ENCODE measurements around the gene GMCL2.
"Not testable (repeated sequence)": the region's sequence is repeated elsewhere in the genome, so short reads cannot be mapped to it uniquely, and the experiment has no call there.

Gene GMCL2

DNA sequence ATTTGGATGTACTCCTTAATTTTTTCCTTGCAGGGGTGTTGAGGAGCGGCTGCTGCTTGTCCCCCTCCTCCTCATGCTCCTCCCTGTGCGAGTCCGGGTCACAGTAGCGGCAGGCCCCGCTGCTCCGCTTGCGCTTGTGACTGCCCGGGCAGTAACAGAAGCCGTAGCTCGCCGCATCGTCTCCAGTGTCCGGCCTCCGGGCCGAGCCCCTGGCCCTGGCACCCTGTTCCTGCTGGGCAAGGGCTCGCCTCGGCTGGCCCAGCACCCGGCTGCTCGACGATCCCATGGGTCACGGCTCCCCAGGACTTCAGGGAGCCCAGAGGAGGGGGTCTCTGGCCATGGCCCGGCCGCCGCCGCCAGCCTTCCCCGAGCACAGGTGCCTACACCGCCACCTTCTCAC, at the start of gene GMCL2:
GMCL2 (minus strand) TSS at position 358 of the 400 bp plus-strand sequence; CDS start at position 286, 72 bp downstream.
- no peak for DNase-seq

DNA sequence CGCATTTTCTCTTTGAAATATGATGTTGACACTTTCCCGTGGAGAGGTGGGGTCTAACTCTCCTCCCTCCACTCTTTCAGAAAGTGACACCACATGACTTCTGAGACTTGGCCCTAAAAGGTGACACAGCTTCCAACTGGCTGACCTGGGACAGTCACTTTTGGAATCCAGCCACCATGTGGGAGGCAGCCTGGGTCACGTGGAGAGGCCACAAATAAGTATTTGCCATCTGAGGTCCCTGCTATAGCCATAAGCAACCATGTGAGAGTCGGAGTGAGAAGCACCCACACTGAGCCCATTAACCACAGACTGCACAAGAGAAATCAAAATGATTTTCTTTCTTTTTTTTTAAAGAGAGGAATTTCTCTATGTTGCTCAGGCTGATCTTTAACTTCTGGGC, 49.5 kb upstream of the GMCL2 start:
- DNase-seq: peak in 5 of 51 donors; percentile 6 to 33 (median 9)

GRCh38 chr5:178236126-178236525, 49.0 kb upstream of the GMCL2 start:
- no peak for DNase-seq

DNA sequence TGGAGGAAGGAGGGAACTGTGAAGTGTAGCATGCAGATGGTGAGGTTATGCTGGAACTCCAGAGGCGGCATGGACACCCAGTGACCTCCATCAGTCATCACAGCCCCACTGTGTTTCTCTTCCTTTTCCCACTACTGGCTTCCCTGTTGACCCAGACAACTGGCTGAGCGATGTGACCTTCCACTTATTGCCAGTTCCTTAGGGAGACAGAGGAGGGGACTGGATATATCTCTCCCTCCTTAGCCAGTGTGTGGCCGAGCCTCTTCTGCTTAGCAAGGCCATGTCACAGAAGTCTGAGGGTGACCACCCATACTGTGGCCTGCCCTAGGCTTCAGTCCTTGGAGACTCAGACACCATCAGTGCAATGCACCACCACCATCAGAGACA, 48.4 kb upstream of the GMCL2 start:
- DNase-seq: no peak

GRCh38 chr5:178234750-178235587, 47.8 kb upstream of the GMCL2 start:
- peak in 40 of 51 donors; percentile 14 to 79 (median 44) for DNase-seq

- no peak for DNase-seq
Measured at GRCh38 chr5:178234121-178234749, 47.1 kb upstream of the GMCL2 start.

GRCh38 chr5:178232920-178233429, 45.8 kb upstream of the GMCL2 start:
- peak in 2 of 51 donors; percentile 13 to 15 for DNase-seq

- DNase-seq: peak in 48 of 51 donors; percentile 35 to 86 (median 64)
Measured at GRCh38 chr5:178232124-178232919, 45.2 kb upstream of the GMCL2 start, which contains the start of gene PHYKPL. PHYKPL (minus strand) TSS chr5:178232802; CDS start chr5:178232550, 252 bp downstream.

- peak in 2 of 51 donors; percentile 46 to 51 for DNase-seq
Measured at GRCh38 chr5:178231539-178232123, 44.5 kb upstream of the GMCL2 start.

DNA sequence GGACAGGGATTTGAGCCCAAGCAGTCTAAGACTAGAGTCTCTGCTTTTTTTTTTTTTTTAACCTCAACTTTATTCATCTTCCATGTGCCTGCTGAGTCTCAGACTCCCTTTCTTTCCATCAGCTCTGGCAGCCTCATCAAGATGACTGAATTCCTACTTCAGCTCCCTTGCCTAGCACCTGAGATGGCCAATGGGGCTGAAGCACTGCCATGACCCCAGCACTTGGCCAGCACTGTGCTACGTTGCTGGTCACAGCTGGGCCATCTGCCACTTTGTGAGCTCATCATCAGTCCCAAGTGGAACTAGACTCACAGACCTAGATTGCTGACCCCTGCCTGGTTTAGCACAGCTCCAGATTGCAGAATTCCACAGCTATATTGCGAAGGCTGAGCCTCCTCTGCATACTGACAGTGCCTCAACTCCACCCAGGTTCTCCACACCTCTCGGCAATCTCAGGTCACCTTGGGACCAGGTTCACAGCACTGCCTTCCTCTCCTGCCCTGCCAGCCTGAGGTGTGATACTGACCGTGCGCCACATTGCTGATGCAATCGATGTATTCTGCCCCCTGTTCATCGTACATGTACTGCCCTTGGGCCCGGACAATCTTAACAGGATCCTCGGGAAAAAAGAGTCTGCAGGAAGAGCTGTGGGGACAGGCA, 43.8 kb upstream of the GMCL2 start:
- peak in 16 of 51 donors; percentile 10 to 66 (median 34) for DNase-seq

GRCh38 chr5:178229861-178230260, 42.7 kb upstream of the GMCL2 start:
- no peak for DNase-seq

- not testable (repeated sequence) for DNase-seq
Measured at GRCh38 chr5:178229111-178229510, 41.9 kb upstream of the GMCL2 start.

- DNase-seq: no peak
Measured at GRCh38 chr5:178228609-178229008, 41.4 kb upstream of the GMCL2 start.

GRCh38 chr5:178227929-178228328, 40.8 kb upstream of the GMCL2 start:
- DNase-seq: no peak

- DNase-seq: no peak
Measured at GRCh38 chr5:178227138-178227659, 40.0 kb upstream of the GMCL2 start.

GRCh38 chr5:178225174-178225573, 38.0 kb upstream of the GMCL2 start:
- DNase-seq: no peak

DNA sequence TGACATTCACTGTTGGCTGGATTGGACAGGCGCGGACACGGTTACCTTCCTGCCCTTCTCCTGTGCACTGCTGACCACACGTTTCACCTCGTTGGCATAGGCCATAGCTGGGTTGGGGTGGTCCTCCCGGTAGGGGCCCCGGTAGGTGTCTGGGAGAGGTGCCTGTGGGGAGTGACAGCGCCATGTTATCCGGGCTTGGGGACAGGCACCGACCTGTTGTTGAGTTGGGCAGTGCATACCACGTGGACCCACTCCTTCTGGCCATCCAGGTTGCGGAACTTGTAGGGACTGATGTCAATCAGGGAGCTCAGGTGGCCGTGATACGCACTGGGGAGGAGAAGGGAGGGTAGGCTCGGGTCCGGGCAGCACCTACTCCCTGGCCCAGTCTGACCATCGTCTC, 37.2 kb upstream of the GMCL2 start:
- no peak for DNase-seq

DNA sequence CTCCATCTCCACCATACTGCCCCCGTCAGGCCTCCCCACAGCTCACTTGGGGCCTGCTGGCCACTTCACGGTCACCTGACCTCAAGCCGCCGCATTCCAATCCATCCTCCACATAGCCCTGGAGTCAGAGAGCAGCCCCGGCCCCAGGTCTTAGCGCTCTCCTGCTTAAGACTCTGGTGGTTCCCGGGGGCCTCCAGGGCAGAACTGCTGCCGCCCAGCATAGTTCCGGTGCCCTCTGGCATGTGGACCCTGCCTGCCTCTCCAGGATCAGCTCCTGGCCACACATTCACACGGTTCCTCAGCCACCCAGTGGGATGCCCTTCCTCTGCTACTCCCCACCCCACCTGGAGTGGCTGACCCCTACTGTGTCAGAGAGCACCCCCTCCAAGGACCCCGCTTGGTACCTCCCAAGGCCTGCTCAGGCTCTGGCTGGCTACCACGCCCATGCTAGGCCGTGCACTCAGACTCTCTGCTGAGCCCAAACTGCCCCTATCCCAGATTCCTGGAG, 36.7 kb upstream of the GMCL2 start:
- DNase-seq: no peak

GRCh38 chr5:178223196-178223773, 36.1 kb upstream of the GMCL2 start:
- no peak for DNase-seq

DNA sequence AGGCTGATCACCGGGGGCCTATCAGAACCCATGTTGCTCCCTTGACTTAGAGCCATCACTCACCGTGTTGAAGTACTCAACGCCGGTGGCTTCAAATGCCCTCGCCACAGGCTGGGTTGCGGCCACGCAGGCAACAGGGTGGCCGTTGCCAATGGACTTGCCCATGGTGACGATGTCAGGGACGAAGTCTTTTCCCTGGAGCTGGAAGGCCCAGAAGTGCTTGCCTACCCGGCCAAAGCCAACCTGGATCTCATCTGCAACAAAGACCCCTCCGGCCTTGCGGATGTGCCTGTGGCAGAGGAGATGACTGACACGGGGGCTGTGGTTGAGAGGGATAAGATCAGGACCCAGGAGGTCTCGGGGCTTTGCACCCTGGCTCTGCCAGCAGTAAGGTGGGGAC, 35.1 kb upstream of the GMCL2 start:
- no peak for DNase-seq
